IPS DF 6.9 (cell line): Measurements from ENCODE around the gene ALOX5.

Experiments
- DNase-seq: peaks from one replicate; pipeline ENCODE4 v3.0.0-alpha.2; 2013; ENCODE audit warnings: low read depth, low spot score
- H3K27ac ChIP-seq: one replicate; pipeline ENCODE4 v1.5.1; 2013; ENCODE audit warnings: low read length, control low read depth
- H3K27me3 ChIP-seq: 2 replicates; pipeline ENCODE4 v1.6.1; 2013; ENCODE audit warnings: mild to moderate bottlenecking, low read length; ENCODE audit not compliant: control insufficient read depth, insufficient read depth
- H3K36me3 ChIP-seq: 2 replicates; pipeline ENCODE4 v1.6.1; 2013; ENCODE audit warnings: low read length; ENCODE audit not compliant: control insufficient read depth, insufficient read depth
- H3K4me1 ChIP-seq: 2 replicates; pipeline ENCODE4 v1.6.1; 2013; ENCODE audit warnings: low read length; ENCODE audit not compliant: control insufficient read depth, insufficient read depth
- H3K4me3 ChIP-seq: 2 replicates; pipeline ENCODE4 v1.5.1; 2013; ENCODE audit warnings: mild to moderate bottlenecking, low read length
- H3K9me3 ChIP-seq: 2 replicates; pipeline ENCODE4 v1.6.1; 2013; ENCODE audit warnings: low read length, inconsistent platforms; ENCODE audit not compliant: control insufficient read depth, insufficient read depth
- WGBS: extraction: QIAGEN DNeasy Blood & Tissue Kit; methylation state at CpG from one replicate; pipeline ENCODE4 v1.1.7; 2013; ENCODE audit warnings: mixed read lengths, missing lambda C conversion rate; ENCODE audit not compliant: insufficient read length, insufficient coverage; 5-methylcytosine and 5-hydroxymethylcytosine counted together

ALOX5 gene

DNA sequence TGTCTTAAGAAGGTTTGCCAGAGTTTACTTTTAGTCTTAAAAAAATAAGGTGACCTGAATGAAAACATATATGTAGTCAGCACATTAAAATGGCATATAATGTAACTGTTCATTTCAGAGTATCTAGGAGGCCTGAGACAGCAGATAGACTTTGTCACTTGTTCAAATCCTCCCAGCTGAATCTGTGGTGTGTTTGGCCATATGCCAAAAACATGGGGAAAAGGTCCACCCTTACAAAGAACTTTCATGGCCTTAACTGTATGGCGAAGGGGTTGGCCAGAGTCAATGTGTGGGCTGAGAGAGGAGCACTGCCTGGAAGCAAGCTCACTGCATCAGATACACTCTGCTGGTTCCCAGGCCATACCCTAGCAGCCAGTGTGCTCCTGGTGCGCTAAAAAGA lies 113.7 kb downstream of the ALOX5 start:
- H3K27me3 ChIP-seq: no peaks in the 10 kb centered on the region
- no peaks in the 10 kb centered on the region for H3K9me3 ChIP-seq
- H3K36me3 ChIP-seq: no peaks in the 10 kb centered on the region
- no CpG with 5 or more reads among the region's 2 CpGs for WGBS
- no peak overlapping the region for H3K27ac ChIP-seq
- no peak for DNase-seq
- H3K4me1 ChIP-seq: no peaks in the 10 kb centered on the region
- no peak overlapping the region for H3K4me3 ChIP-seq

GRCh38 chr10:45488365-45488764 lies 114.3 kb downstream of the ALOX5 start:
- WGBS: no CpG with 5 or more reads among the region's 10 CpGs
- H3K9me3 ChIP-seq: no peaks in the 10 kb centered on the region

GRCh38 chr10:45490277-45490676 lies 116.3 kb downstream of the ALOX5 start:
- H3K27ac ChIP-seq: no peak overlapping the region
- H3K9me3 ChIP-seq: no peaks in the 10 kb centered on the region
- H3K36me3 ChIP-seq: no peaks in the 10 kb centered on the region
- no CpG with 5 or more reads among the region's 3 CpGs for WGBS
- no peak overlapping the region for H3K4me3 ChIP-seq
- H3K4me1 ChIP-seq: no peaks in the 10 kb centered on the region
- no peaks in the 10 kb centered on the region for H3K27me3 ChIP-seq
- no peak for DNase-seq

More at GRCh38 chr10:45488365-45488764, 114.3 kb downstream of the ALOX5 start:
- Histone ChIP-seq H3K27me3 (no peaks in the 10 kb centered on the region), H3K36me3 (no peaks in the 10 kb centered on the region), H3K4me3 (no peak overlapping the region), H3K4me1 (no peaks in the 10 kb centered on the region), H3K27ac (no peak overlapping the region)
- no peak for DNase-seq

GRCh38 chr10:45491061-45491460 lies 117.0 kb downstream of the ALOX5 start:
- no peaks in the 10 kb centered on the region for H3K9me3 ChIP-seq
- no peak overlapping the region for H3K4me3 ChIP-seq
- no peaks in the 10 kb centered on the region for H3K4me1 ChIP-seq
- DNase-seq: no peak
- no peaks in the 10 kb centered on the region for H3K36me3 ChIP-seq
- H3K27ac ChIP-seq: no peak overlapping the region
- H3K27me3 ChIP-seq: no peaks in the 10 kb centered on the region
- no CpG with 5 or more reads among the region's 7 CpGs for WGBS
